ENCODE data around the gene HTR3E. TPM values are rescaled to one million over a fixed set of nuclear protein-coding genes. Genes with fewer than 3 reads are reported as not detected.

The HTR3E gene
- polyA plus RNA-seq, 3 donors, result not detected

GRCh38 chr3:184059424-184059823, 37.4 kb upstream of the HTR3E start:
- no peaks in the 10 kb centered on the region for H3K4me1 ChIP-seq (ENCODE audit: control insufficient read depth in 1 of 2, insufficient read depth in 2 of 2, low read length in 2 of 2)
- no peaks in the 10 kb centered on the region for H3K36me3 ChIP-seq (replicated peaks in 1 of 2; ENCODE audit: control insufficient read depth in 1 of 2, insufficient read depth in 2 of 2, low read length in 2 of 2)
- H3K4me3 ChIP-seq (replicated peaks in 1 of 3; ENCODE audit: low read depth in 2 of 3, low read length in 3 of 3), result no peak overlapping the region
- H3K27ac ChIP-seq (ENCODE audit: low read depth in 1 of 2, low read length in 2 of 2), result no peak overlapping the region
- H3K79me2 ChIP-seq (ENCODE audit: insufficient read depth, low read length), result no peaks in the 10 kb centered on the region
- no peak for TF ChIP-seq CTCF (IDR thresholded peaks at IDR 0.05)
- DNase-seq, result no peak
- WGBS (ENCODE audit: insufficient coverage), result 100% methylated on average over 2 of the region's 7 CpGs
- no peak overlapping the region for H3K4me2 ChIP-seq (replicated peaks; ENCODE audit: extremely low read depth, low read length, poor library complexity, severe bottlenecking)
- no peak overlapping the region for H3K9ac ChIP-seq (ENCODE audit: insufficient read depth, low read length, poor library complexity, severe bottlenecking)
- Mint-ChIP-seq H3K4me1 (peaks cover 2% of the 10 kb centered on the region), H3K9me3 (no peaks in the 10 kb centered on the region), H3K27ac (no peak overlapping the region), H3K27me3 (ENCODE audit: low read depth in 3 of 3) (peaks cover 4 to 7% (median 5%) of the 10 kb centered on the region in 3 donors), H3K4me3 (no peak overlapping the region), H3K36me3 (no peaks in the 10 kb centered on the region)
- H4K20me1 ChIP-seq (ENCODE audit: insufficient read depth, low read length), result no peaks in the 10 kb centered on the region
- H3K9me3 ChIP-seq (replicated peaks in 1 of 2; ENCODE audit: control insufficient read depth in 1 of 2, insufficient read depth in 1 of 2, low read length in 2 of 2), result no peaks in the 10 kb centered on the region
- H3K27me3 ChIP-seq (ENCODE audit: control insufficient read depth in 2 of 2, insufficient read depth in 2 of 2, low read length in 2 of 2), result no peaks in the 10 kb centered on the region
- intact Hi-C loops (cut with micrococcal nuclease), result no loop called here
- no peak overlapping the region for H2AFZ ChIP-seq (ENCODE audit: insufficient read depth, low read depth, low read length, poor library complexity, severe bottlenecking)

- Histone ChIP-seq H3K9ac (ENCODE audit: insufficient read depth, low read length, poor library complexity, severe bottlenecking) (no peak overlapping the region), H3K79me2 (ENCODE audit: insufficient read depth, low read length) (no peaks in the 10 kb centered on the region), H4K20me1 (ENCODE audit: insufficient read depth, low read length) (no peaks in the 10 kb centered on the region), H2AFZ (ENCODE audit: insufficient read depth, low read depth, low read length, poor library complexity, severe bottlenecking) (no peak overlapping the region), H3K9me3 (replicated peaks in 1 of 2; ENCODE audit: control insufficient read depth in 1 of 2, insufficient read depth in 1 of 2, low read length in 2 of 2) (no peaks in the 10 kb centered on the region), H3K4me1 (ENCODE audit: control insufficient read depth in 1 of 2, insufficient read depth in 2 of 2, low read length in 2 of 2) (no peaks in the 10 kb centered on the region), H3K36me3 (replicated peaks in 1 of 2; ENCODE audit: control insufficient read depth in 1 of 2, insufficient read depth in 2 of 2, low read length in 2 of 2) (no peaks in the 10 kb centered on the region), H3K27me3 (ENCODE audit: control insufficient read depth in 2 of 2, insufficient read depth in 2 of 2, low read length in 2 of 2) (no peaks in the 10 kb centered on the region), H3K4me2 (replicated peaks; ENCODE audit: extremely low read depth, low read length, poor library complexity, severe bottlenecking) (no peak overlapping the region), H3K27ac (ENCODE audit: low read depth in 1 of 2, low read length in 2 of 2) (no peak overlapping the region), H3K4me3 (replicated peaks in 1 of 3; ENCODE audit: low read depth in 2 of 3, low read length in 3 of 3) (no peak overlapping the region)
- no peak for DNase-seq
- Mint-ChIP-seq H3K27me3 (ENCODE audit: low read depth in 3 of 3) (peaks cover 5 to 9% (median 7%) of the 10 kb centered on the region in 3 donors), H3K4me3 (no peak overlapping the region), H3K4me1 (peaks cover 2% of the 10 kb centered on the region), H3K36me3 (no peaks in the 10 kb centered on the region), H3K9me3 (no peaks in the 10 kb centered on the region), H3K27ac (no peak overlapping the region)
- intact Hi-C loops (cut with micrococcal nuclease), result no loop called here
- TF ChIP-seq CTCF (IDR thresholded peaks at IDR 0.05), result no peak
Measured at GRCh38 chr3:184062637-184063036, 34.2 kb upstream of the HTR3E start.

All from CD14-positive monocyte (primary cell).